Stimulated activated CD4-positive, alpha-beta T cell treated with anti-CD3 and anti-CD28 coated beads, TNF-alpha, amount 100 ng/mL, for 4 hours (primary cell): Measurements from ENCODE around the gene ATG2B.
"Not testable (repeated sequence)": the region's sequence is repeated elsewhere in the genome, so short reads cannot be mapped to it uniquely, and the experiment has no call there.

Source experiments
- DNase-seq, 3 experiments: peaks; one replicate each; pipeline ENCODE4 v3.0.0-alpha.2; 2020; ENCODE audit warnings: low read depth in 3 of 3

Gene ATG2B

DNA sequence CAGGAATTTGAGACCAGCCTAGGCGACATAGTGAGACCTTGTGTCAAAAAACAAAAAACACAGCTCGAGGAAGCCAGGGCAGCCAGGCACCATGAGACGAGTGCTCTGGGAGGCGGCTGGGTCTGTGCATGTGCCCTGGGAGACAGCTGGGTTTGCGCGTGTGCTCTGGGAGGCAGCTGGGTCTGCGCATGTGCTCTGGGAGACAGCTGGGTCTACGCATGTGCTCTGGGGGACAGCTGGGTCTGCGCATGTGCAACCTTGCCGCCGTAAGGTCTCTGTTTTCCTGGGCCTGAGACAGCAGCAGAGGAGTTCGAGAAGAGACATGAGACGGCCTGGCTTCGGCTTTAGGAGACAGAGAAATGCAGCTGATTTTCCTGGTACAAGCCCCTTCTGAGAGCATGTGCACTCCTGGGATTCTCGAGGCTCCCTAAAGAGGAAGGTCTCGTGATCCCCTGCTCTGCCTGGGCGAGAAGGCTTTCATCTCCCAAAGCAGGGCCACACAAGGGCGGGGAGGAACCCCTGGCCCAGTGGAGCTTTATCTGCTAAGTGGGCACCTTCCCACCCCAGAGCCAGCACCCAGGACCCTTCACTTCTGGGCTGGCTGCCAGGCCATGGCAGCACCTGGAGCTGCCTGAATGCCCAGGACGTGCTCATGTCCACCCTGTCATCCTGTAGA is 110.7 kb downstream of the ATG2B start:
- DNase-seq = no peak

DNA sequence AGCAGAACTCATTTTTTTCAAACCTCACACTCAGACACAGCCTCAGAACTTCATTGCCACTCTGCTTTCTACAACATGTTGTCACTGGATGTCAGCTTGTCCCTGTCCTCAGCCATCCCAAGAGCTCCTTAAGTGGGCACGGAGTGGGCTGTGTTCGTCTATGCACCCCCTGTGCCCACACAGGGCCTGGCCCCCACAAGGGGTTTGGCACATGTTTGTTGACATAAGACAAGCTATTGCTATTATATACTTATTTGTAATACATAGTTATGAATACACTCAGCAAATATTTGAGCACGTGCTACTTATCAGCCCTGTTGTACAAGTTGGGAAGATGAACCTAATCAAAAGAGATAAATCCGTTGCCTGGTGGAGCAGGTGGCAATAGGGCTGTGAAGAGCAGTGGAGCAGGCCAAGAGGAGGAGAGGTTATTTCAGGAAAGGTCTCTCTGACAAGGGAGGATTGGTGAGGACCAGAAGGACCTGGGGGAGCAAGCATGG is 111.4 kb downstream of the ATG2B start:
- DNase-seq = no peak

DNA sequence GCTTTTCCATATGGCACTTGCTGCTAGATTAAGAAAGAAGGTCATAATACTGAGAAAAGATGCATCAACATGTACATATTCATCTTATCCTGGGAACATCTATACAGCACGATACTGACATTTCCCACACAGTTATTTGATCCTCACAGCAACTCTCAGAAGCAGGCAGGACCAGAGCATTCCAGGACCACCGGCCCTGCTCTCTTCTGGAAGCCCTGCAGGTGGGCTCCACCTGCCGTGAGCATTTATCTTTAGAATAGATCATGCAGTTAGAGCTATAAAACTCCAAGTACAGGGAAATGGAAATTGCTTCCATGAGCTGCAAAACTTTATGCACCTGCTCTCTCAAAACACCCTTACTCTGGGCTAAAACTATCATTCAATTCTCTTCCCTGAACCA is 112.7 kb downstream of the ATG2B start:
- DNase-seq = no peak

DNA sequence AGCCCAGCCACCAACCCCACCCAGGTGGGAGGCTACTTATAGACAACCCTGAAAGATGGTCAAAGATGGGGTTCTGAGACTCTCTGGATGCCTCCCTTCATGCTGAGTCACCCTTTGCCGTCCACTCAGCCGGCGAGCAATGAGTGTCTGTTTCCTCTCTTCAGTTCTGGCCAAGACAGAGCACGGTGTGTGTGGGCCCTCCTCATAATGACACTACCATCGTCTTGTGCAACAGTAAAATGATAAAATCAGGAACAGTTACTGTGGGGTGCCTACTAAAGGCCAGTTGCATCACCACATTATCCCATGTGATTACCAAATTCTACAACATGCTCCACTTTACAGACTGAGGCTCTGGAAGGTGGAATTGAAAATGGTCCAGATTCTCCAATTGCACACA is 114.1 kb downstream of the ATG2B start:
- DNase-seq = no peak

DNA sequence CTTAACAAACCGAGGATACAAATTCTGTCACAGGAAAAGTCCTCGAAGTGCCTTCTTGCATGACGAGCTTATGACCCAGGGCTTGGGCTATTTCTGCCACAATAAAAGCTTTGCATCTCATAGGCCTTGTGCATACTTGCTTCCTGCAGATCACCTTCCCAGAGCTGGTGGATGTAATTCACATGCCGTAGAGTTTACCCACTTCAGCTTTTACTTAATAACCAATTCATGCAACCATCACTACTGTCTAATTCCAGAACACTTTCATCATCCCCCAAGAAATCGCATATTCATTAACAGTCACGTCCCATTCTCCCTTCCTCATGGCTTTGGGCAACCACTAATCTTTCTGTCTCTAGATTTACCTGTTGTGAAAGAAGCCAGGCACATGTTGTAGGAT is 116.1 kb downstream of the ATG2B start:
- no peak for DNase-seq

DNA sequence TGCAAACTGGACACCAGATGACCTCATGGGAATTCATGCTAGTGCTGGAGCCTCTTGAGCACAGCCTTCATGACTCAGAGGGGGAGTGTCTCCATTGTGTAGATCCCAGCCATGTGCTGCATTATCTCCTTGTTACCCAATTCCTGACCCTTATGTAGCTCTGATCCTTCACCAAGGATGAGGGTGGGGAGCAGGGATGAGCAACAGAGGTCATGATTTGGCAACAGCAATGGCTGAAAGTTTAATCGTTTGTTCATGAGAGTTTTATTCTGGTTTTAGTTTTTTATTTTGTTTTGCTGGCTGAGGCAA is 116.6 kb downstream of the ATG2B start:
- DNase-seq = no peak

DNA sequence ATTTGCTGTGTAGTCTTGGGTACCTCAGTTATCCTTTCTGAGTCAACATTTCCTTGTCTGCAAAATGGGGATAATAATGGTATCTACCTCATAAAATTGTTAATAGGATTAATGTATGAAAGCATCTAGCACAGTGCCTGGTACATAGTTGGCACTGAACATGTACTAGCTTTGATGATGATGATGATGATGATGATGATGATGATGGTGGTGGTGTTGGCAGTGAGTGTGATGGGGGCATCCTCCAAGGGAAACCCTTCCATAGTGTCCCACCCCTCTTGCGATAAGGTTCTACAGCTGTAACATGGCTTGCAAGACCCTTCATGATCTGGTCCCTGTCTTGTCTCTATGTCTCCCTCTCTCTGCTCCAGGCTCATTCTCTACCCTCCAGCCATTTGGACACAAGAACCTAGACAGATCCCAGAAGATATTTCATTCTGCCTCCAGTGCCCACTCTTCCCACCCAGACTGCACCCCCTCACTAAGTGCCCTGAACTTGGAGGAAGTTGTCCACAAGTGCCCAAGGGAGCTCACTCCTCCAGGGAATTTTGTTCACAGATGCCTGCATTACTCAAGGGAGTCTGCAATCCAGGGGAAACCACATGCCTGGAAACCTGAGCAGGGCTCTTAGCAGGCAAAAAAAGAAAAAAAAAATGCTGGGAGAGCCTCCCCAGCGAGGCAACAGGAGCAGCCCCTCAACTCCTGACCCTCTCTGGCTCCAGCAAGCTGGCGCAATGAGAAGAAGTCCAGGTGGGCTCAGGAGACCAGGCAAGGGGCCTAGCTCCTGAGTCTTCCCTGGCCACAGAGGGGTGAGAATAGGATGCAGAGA is 117.2 kb downstream of the ATG2B start:
- no peak for DNase-seq

DNA sequence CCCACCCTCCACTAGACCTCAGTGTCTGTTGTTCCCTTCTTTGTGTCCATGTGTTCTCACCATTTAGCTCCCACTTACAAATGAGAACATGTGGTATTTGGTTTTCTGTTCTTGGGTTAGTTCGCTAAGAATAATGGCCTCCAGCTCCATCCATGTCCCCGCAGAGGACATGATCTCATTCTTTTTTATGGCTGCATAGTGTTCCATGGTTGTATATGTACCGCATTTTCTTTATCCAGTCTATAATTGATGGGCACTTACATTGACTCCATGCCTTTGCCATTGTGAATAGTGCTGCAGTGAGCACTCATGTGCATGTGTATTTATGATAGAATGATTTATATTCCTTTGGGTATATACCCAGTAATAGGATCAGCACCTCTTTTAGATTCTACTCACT is 118.1 kb downstream of the ATG2B start:
- not testable (repeated sequence) for DNase-seq

DNA sequence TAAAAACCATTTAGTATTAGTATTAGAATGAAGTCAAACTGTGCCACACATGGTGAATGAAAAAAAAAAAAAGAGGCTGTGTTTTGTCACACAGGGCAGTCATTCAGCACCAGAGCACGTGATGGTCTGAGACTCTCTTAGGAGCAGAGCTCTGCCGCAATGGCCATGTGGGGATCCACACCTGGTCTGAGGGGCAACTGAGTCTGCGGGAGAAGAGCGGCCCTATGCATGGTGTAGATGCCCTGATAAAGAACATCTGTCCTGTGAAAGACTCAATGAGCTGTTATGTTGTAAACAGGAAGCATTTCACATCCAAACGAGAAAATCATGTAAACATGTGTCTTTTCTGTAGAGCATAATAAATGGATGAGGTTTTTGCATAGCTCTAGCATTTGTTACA is 119.4 kb downstream of the ATG2B start:
- DNase-seq = no peak

DNA sequence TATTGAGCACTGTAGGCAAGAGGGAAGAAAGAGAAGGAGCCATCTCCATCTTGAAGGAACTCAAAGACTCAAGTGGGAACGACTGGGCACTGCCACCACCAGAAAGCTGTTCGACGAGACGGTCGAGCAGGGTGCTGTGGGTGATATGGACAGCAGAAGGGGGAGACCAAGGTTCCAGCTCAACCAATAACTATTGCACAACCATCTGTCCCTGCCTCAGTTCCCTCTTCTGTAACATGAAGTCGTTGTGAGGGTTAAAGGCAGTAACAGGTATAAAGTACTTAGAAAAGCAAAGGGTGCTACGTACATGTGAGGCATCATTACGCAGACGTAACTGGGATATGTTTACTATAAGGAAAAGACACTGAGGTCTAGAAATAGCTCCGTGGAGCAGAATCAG is 121.0 kb downstream of the ATG2B start:
- DNase-seq = no peak

DNA sequence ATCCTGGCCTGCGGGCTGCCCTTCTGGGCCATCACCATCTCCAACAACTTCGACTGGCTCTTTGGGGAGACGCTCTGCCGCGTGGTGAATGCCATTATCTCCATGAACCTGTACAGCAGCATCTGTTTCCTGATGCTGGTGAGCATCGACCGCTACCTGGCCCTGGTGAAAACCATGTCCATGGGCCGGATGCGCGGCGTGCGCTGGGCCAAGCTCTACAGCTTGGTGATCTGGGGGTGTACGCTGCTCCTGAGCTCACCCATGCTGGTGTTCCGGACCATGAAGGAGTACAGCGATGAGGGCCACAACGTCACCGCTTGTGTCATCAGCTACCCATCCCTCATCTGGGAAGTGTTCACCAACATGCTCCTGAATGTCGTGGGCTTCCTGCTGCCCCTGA is 122.5 kb downstream of the ATG2B start:
- DNase-seq = no peak

DNA sequence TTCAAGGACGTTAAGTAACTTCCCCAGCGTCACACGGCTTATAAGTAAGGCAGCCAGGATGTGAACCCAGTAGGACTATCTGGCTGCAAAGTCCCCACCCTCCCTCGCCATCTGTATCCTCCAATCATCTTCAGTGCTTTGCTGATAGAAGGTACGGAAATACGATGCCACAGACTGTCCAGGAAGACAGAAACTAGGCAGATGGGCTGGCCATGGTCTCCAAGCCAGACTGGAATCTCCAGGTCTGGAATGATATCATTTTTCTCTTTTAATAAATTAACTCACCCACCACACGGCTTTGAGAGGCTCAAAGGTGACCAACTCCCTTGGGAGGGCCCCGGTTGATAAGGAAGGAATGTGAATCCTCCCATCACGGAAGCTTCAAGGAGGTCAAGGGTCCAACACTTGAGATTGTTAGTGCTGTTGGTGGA is 123.4 kb downstream of the ATG2B start:
- no peak for DNase-seq

DNA sequence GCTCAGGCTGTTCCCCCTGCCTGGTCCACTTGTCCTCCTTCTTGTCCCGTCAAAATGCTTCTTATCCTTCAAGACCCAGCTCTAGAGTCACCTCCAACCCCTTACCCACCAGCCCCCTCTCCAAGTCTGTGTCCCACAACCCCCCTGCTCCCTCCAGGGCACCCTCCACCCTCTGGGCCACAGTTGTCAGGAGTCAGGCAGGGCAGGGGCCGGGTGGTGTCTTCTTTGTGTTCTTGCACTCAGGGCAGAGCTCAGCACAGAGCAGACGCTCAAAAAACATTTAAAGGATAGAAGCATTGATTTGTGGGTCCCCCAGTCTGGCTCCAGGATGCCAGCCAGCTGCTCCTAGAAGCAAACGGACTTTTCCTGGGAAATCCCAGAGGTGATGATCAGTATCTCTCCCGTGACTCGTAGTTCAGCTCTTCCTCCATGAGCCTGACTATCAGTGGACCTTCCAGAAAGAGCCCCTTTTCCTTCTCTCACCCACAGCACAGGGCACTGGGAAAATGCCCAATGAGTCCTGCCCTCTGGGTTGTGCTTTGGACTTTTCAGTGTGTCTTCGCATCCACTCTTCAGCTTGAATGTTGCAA is 124.4 kb downstream of the ATG2B start:
- no peak for DNase-seq

DNA sequence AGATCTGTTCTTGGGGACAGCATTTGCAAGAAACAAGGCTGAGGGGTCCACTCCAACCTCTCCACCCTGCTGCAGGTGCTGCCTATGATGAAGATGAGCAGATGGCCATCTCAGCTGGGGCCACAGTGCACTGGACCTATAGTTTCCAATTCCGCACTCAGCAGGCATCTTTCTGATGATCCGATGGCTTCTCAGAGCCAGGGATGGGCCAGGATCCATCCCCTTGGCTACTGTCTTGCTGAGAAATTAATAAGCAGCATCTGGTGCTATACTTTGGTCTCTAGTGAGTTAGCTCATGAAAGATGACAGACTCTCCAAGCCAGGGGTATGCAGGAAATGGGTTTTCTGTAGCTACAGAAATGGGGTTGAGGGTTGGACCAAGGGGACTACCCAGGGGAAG is 125.5 kb downstream of the ATG2B start:
- DNase-seq = no peak

DNA sequence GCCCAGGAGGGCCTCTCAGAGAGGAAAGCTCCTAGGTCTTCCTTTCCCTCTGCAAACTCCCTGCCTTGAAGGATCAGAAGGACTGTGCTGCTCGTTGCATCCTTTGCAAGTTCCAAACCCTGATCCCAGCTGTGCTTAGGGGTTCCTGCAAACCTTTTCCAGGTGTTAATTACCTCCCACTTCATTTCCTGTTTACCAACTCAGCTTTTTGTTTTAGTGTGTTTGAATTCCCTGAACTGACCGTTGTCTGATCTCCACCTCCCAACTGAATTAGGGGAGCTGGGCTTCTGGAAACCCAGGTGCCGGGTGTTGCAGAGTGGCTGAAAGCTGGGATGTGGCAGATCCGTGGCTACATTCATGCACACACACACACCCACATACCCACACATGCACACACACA is 127.7 kb downstream of the ATG2B start:
- no peak for DNase-seq

DNA sequence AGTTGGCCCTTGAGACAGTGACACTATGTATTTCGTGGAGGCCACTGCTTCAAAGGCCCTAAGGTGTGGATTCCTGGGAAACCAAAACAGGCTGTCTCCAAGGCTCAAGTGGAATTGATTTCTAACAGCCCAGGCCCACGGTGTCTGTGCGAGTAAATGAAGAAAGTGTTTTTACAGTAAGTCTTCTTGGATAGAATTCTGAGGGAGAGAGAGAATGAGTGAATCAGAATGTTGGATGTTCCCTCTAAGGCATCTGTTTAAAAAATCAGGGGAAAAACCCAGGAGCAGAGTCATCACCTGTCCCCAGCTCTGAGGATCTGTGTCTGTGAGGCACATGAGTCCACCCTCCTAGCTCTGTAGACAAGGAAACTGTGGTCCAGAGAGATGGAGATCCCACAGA is 129.5 kb downstream of the ATG2B start:
- no peak for DNase-seq

DNA sequence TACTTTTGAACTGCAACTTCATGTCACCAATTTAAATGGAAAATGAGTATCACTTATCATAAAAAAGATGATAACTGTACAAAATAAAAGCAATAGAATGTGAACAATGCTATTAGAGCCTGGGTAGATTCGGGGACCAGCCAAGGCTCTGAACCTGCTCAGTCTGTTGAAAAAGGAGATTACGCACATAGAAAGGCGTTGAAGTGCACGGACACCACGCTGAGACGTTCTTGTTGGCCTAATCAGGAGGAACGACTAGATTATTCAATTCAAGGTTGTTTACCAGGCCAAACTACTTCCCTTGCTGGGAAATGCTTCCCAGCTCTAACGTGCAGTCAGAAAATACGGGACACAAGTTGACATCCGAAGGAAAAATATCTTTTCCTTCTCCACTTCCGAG is 130.6 kb downstream of the ATG2B start:
- DNase-seq = no peak

DNA sequence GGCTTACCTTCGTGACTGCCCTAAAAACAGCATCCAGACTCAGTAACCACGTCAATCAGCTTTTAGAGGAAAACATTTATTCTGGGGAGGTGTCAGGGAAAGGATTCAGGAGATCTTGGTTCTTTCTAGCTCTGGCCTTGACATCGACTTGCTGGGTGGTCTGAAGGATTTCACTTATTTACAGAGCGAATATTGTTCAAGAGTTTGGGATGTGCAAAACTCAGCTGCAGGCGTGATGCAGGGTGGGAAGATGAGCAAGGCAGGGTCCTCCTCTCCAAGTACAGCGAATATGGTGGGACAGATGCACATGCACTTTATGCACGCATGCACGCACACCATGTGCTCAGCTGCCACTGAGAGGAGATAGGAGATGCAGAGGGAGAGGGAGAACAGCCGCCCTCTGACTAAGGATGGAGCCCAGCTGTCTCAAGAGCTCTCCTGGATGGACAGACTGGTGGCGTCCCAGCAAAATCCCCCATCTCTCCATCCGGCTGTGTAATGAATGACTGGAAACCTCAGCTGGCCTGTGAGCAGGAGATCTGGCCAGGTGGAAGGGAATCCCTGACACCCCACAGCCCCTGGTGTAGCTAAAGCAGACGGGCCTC is 131.5 kb downstream of the ATG2B start:
- no peak for DNase-seq

DNA sequence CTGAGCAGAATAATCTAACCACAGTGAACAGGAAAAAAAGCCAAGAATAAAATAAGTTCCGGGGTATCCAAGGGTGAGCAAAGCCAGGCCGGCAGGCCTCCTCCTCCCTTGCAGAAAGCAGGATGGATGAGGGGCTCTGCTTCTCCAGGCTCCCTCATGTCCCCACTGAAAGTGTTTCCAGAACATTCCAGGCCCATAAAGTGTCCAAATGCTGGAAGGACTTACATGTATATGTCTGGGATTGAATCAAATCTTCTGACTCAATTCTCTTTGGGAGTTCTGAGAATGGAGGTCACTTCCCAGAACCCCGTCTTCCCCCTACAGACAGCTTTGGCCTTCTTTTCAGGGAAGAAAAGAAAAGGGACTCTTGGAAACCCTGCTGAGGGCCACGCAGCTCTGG is 132.1 kb downstream of the ATG2B start:
- DNase-seq = no peak

DNA sequence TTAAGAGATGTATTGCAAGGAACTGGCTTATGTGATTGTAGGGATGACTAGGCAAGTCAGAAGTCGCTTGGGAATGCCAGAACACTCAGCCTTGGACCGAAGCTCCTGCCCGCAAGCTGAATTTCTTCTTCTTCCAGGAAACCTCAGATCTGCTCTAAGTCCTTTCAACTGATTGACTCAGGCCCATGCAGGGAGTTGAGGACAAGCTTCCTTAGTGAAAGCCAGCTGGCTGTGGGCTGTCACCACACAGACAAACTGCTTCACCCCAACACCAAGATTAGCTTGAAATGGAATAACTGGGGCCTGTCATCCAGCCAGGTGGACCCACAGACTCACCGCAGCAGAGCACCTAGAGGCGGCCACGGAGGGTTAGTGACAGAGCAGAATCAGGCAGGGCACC is 133.8 kb downstream of the ATG2B start:
- DNase-seq = no peak
